GM21619 (cell line): ENCODE measurements around the gene USP3.
"Not testable (repeated sequence)": the region's sequence is repeated elsewhere in the genome, so short reads cannot be mapped to it uniquely, and the experiment has no call there.

ENCODE experiments used
- ATAC-seq: cut with Tn5 transposase; IDR thresholded peaks from one replicate; pipeline ENCODE4 v1.9.1; 2021; ENCODE audit not compliant: unreplicated experiment

Gene USP3

GRCh38 chr15:63604281-63604680 is 99.9 kb downstream of the USP3 start:
- ATAC-seq: no peak

- no peak for ATAC-seq
These were observed 100.6 kb downstream of the USP3 start for GRCh38 chr15:63605036-63605435.

GRCh38 chr15:63605816-63606215 is 101.4 kb downstream of the USP3 start:
- ATAC-seq: no peak

- ATAC-seq: no peak
These were observed 101.9 kb downstream of the USP3 start for GRCh38 chr15:63606308-63606707.

- ATAC-seq: no peak
These were observed 104.6 kb downstream of the USP3 start for GRCh38 chr15:63608989-63609388.

- ATAC-seq: no peak
These were observed 105.1 kb downstream of the USP3 start for GRCh38 chr15:63609448-63609847.

- ATAC-seq: peak; percentile 77
These were observed 105.9 kb downstream of the USP3 start for GRCh38 chr15:63610209-63610841.

- no peak for ATAC-seq
These were observed 106.8 kb downstream of the USP3 start for GRCh38 chr15:63611177-63611576.

- no peak for ATAC-seq
These were observed 107.9 kb downstream of the USP3 start for GRCh38 chr15:63612300-63612699.

- ATAC-seq: no peak
These were observed 111.5 kb downstream of the USP3 start for GRCh38 chr15:63615935-63616334.

GRCh38 chr15:63617147-63617546 is 112.8 kb downstream of the USP3 start:
- ATAC-seq: not testable (repeated sequence)

GRCh38 chr15:63617627-63618026 is 113.2 kb downstream of the USP3 start:
- not testable (repeated sequence) for ATAC-seq

- not testable (repeated sequence) for ATAC-seq
These were observed 116.4 kb downstream of the USP3 start for GRCh38 chr15:63620760-63621159.

GRCh38 chr15:63623232-63623969 is 119.0 kb downstream of the USP3 start:
- no peak for ATAC-seq

- ATAC-seq: no peak
These were observed 122.6 kb downstream of the USP3 start for GRCh38 chr15:63626955-63627354.

- ATAC-seq: no peak
These were observed 123.9 kb downstream of the USP3 start for GRCh38 chr15:63628123-63628822.

GRCh38 chr15:63630036-63630751 is 125.8 kb downstream of the USP3 start:
- ATAC-seq: no peak

GRCh38 chr15:63633312-63633711 is 128.9 kb downstream of the USP3 start:
- no peak for ATAC-seq

- no peak for ATAC-seq
These were observed 129.8 kb downstream of the USP3 start for GRCh38 chr15:63634154-63634553.

GRCh38 chr15:63636518-63637061 is 132.2 kb downstream of the USP3 start:
- no peak for ATAC-seq

GRCh38 chr15:63638839-63639238 is 134.4 kb downstream of the USP3 start:
- no peak for ATAC-seq
